GM12873 (cell line): ENCODE data around the gene NFATC2.
A peak's percentile ranks its signal among the peaks of the same experiment; 100 is the strongest.

ENCODE experiments used
- CTCF ChIP-seq: IDR thresholded peaks from 2 replicates; pipeline ENCODE4 v1.5.1; 2012; ENCODE audit warnings: low read depth, mild to moderate bottlenecking, moderate library complexity, low read length, control low read depth; ENCODE audit not compliant: insufficient read depth; ENCODE audit errors: missing control alignments

NFATC2 gene

GRCh38 chr20:51545515-51545914 is 3.0 kb upstream of the NFATC2 start:
- TF ChIP-seq CTCF, result no peak

- TF ChIP-seq CTCF, result no peak
Observed at GRCh38 chr20:51543422-51543788, 886 bp upstream of the NFATC2 start.

DNA sequence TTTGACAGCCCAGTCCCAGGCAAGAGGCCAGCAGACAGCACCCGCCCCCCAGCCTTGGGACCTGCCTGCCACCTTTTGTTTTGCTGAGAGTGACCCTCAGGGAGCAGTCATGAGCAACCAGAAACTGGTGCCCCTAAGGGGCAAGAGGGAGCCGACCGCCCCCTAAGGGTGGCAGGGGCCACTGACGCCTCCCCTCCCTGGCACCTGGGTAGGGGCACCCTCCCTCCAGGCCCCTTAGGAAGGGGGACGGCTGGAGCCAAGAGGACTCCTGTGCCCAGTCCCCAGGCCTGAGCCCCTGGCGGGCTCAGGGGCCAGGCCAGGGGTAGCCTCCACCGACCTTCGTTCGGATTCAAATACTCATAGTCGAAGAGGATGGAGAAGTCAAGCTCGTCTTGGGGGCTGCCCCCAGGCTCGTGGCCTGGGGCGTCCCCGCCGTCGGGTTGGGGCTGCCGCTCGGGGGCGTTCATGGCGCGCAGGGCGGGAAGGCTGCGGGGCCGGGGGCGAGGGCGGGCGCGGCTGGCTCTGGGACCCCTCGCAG is 417 bp downstream of the NFATC2 start:
- TF ChIP-seq CTCF, result peak; percentile 63

GRCh38 chr20:51541189-51542032 is 1.1 kb downstream of the NFATC2 start:
- TF ChIP-seq CTCF, result no peak

DNA sequence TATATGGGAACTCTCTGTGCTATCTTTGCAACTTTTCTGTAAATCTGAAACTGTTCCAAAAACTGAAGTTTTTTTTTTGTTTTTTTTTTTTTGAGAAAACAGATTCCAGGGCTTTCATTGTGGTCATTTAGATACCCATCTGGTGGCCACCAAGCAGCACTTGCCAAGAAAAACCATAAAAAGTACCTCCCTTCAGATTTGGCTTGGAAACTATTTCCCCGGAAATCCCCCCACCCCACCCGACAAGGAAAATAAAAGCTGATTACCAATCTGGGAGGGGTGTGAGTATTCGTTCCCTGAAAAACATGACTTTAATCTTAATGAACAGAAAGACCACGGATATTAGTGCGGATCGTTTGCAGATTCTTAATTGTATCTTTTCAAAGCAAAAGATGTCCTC is 1.9 kb downstream of the NFATC2 start:
- TF ChIP-seq CTCF, result no peak

GRCh38 chr20:51536116-51537069 is 6.1 kb downstream of the NFATC2 start:
- no peak for TF ChIP-seq CTCF

DNA sequence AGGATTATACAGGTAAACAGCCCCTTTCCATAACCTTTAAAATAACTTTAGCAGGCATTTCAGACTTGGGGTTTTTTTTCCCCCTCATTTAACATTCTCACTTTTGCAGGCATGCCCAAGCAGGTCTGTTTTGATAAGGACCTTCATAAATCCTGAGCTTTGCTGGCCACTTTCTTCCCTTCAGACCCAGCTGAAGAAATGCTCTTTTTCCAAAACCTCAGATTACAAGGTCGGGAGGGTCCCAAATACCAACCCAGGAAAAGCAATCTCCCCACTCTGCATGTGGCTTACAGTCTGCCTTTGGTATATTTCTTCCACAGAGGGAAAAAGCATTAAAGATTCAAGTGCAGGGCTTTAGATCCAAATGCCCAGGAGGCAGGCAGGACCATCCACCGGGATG is 6.8 kb downstream of the NFATC2 start:
- no peak for TF ChIP-seq CTCF
